Colonic mucosa (tissue), 4 donors: ENCODE measurements around the gene KCNJ14. TPM values are rescaled to one million over a fixed set of nuclear protein-coding genes. Genes with fewer than 3 reads are reported as not detected.

Experiments
- DNase-seq: peaks from one replicate; pipeline ENCODE4 v3.0.0-alpha.2; 2020
- H3K27ac ChIP-seq: fragments of 200-600 bp; one replicate; pipeline ENCODE4 v1.8.0; 2021
- H3K27me3 ChIP-seq: fragments of 200-600 bp; one replicate; pipeline ENCODE4 v1.8.0; 2021
- H3K36me3 ChIP-seq: fragments of 200-600 bp; one replicate; pipeline ENCODE4 v1.8.0; 2021
- H3K4me1 ChIP-seq: fragments of 200-600 bp; one replicate; pipeline ENCODE4 v1.8.0; 2021; ENCODE audit warnings: mild to moderate bottlenecking
- H3K4me3 ChIP-seq: fragments of 200-600 bp; one replicate; pipeline ENCODE4 v1.8.0; 2021
- H3K9ac ChIP-seq, 2 donors: one replicate each; pipeline ENCODE4 v1.7.0; 2013; ENCODE audit warnings: control low read depth in 2 of 2, low read depth in 2 of 2, low read length in 2 of 2
- H3K9me3 ChIP-seq: fragments of 200-600 bp; one replicate; pipeline ENCODE4 v1.8.0; 2021
- CTCF ChIP-seq: fragments of 200-600 bp; IDR thresholded peaks from one replicate; pipeline ENCODE4 v1.8.0; 2022; ENCODE audit warnings: antibody characterized with exemption, mild to moderate bottlenecking
- intact Hi-C: fragments of 100-400 bp; cut with DNase I; formaldehyde crosslinking; loops from one replicate; pipeline ENCODE4 v1.14.1; 2022
- total RNA-seq, 2 donors: library from RNA; stranded (reverse); fragmentation: NEBNext Ultra II Directional in 1 of 2; extraction: Animal tissue kit (Norgen Biotek cat#: 25700) in 1 of 2; gene quantifications; one replicate each; pipeline ENCODE4 v1.2.1, GENCODE V29; 2021
- donor health status: healthy.
- donor health status: DM: no; HTN: no; CAD: no.
- donor health status: DM: no; HTN: no; CAD: no.

Gene KCNJ14
- total RNA-seq, 2 donors from 2014 or later, result 0.35 to 0.99 TPM

- peaks cover 11% of the 10 kb centered on the region for H3K36me3 ChIP-seq
- H3K4me1 ChIP-seq, result peaks cover 4% of the 10 kb centered on the region
- DNase-seq, result peak; percentile 93
- no peak for TF ChIP-seq CTCF
- no peaks in the 10 kb centered on the region for H3K9me3 ChIP-seq
- peak within 1 kb of the TSS; percentile 62 for H3K27ac ChIP-seq
- H3K4me3 ChIP-seq, result peak within 1 kb of the TSS; percentile 93
- H3K9ac ChIP-seq, result peak within 1 kb of the TSS; percentile 74 to 88
- intact Hi-C loops, result no loop called here
- peaks cover 27% of the 10 kb centered on the region for H3K27me3 ChIP-seq
These were observed 9.5 kb upstream of the KCNJ14 start, which contains the start of gene GRWD1 for GRCh38 chr19:48445606-48446481. GRWD1 (plus strand) TSS chr19:48445983; CDS start chr19:48446006, 23 bp downstream.

GRCh38 chr19:48446579-48446978 is 8.8 kb upstream of the KCNJ14 start:
- intact Hi-C loops, result no loop called here
- H3K27ac ChIP-seq, result no peak overlapping the region
- H3K4me1 ChIP-seq, result peaks cover 4% of the 10 kb centered on the region
- peaks cover 16% of the 10 kb centered on the region for H3K36me3 ChIP-seq
- peaks cover 24% of the 10 kb centered on the region for H3K27me3 ChIP-seq
- TF ChIP-seq CTCF, result no peak
- H3K9me3 ChIP-seq, result no peaks in the 10 kb centered on the region
- H3K4me3 ChIP-seq, result peak overlapping the region; percentile 93
- peak overlapping the region; percentile 74 to 88 for H3K9ac ChIP-seq
- DNase-seq, result no peak

- Histone ChIP-seq H3K9me3 (no peaks in the 10 kb centered on the region), H3K4me1 (peaks cover 4% of the 10 kb centered on the region), H3K27me3 (peaks cover 13% of the 10 kb centered on the region), H3K27ac (no peak overlapping the region), H3K4me3 (no peak overlapping the region), H3K36me3 (peaks cover 25% of the 10 kb centered on the region), H3K9ac (no peak overlapping the region)
- no peak for DNase-seq
- intact Hi-C loops, result no loop called here
- TF ChIP-seq CTCF, result no peak
These were observed 6.8 kb upstream of the KCNJ14 start for GRCh38 chr19:48448563-48448962.

- DNase-seq, result no peak
These were observed 4.9 kb upstream of the KCNJ14 start for GRCh38 chr19:48450441-48450840.

GRCh38 chr19:48450863-48451262 is 4.5 kb upstream of the KCNJ14 start:
- no peak for DNase-seq
- peaks cover 25% of the 10 kb centered on the region for H3K36me3 ChIP-seq

More at GRCh38 chr19:48450441-48450840, 4.9 kb upstream of the KCNJ14 start:
- Histone ChIP-seq H3K4me1 (peaks cover 4% of the 10 kb centered on the region), H3K27me3 (no peaks in the 10 kb centered on the region), H3K27ac (no peak overlapping the region), H3K9ac (no peak overlapping the region), H3K9me3 (no peaks in the 10 kb centered on the region), H3K36me3 (peaks cover 25% of the 10 kb centered on the region), H3K4me3 (no peak overlapping the region)
- intact Hi-C loops, result no loop called here
- no peak for TF ChIP-seq CTCF

More at GRCh38 chr19:48450863-48451262, 4.5 kb upstream of the KCNJ14 start:
- TF ChIP-seq CTCF, result no peak
- Histone ChIP-seq H3K27ac (no peak overlapping the region), H3K4me3 (no peak overlapping the region), H3K9me3 (no peaks in the 10 kb centered on the region), H3K27me3 (no peaks in the 10 kb centered on the region), H3K4me1 (peaks cover 4% of the 10 kb centered on the region), H3K9ac (no peak overlapping the region)
- intact Hi-C loops, result no loop called here
